Upper lobe of left lung (tissue), 4 donors: ENCODE results near the gene MUC6.
"Not testable (repeated sequence)": the region's sequence is repeated elsewhere in the genome, so short reads cannot be mapped to it uniquely, and the experiment has no call there.

Experiments
- CTCF ChIP-seq, 6 experiments: fragments of 450-650 bp in 4 of 6; fragments of 200-600 bp in 2 of 6; sonication (generic) in 2 of 6; IDR thresholded peaks; one replicate each; pipeline ENCODE4 v1.5.1; 2016 to 2019; ENCODE audit warnings: antibody characterized with exemption in 6 of 6
- EP300 ChIP-seq, 4 donors: sonication (generic); formaldehyde crosslinking; IDR thresholded peaks; one replicate each; pipeline ENCODE4 v1.5.1; 2017; ENCODE audit warnings: antibody characterized with exemption in 4 of 4, control low read depth in 2 of 4

GRCh38 chr11:975376-975775, 61.1 kb downstream of the MUC6 start:
- not testable (repeated sequence) for TF ChIP-seq CTCF, EP300 (IDR thresholded peaks at IDR 0.05)
